K562 (cell line): Measurements from ENCODE around the gene PHYHD1. TPM values are rescaled to one million over a fixed set of nuclear protein-coding genes. Genes with fewer than 3 reads are reported as not detected.

Experiments used
- ATAC-seq: fragments of 200-7000 bp; cut with Tn5 transposase; 3 replicates; pipeline ENCODE4 v1.9.1; 2020; ENCODE audit warnings: moderate library complexity
- Bru-seq: library from RNA; stranded (reverse); fragments of 400-500 nt; gene quantifications from one replicate; lab custom pipeline; 2021; lab: Mats Ljungman, UMichigan
- BruChase-seq, 2 experiments: library from RNA; stranded (reverse); fragments of 400-500 nt; gene quantifications; one replicate each; lab custom pipeline; 2021; lab: Mats Ljungman, UMichigan
- BruUV-seq: library from RNA; stranded (reverse); fragments of 400-500 nt; replicated peaks from 2 replicates; lab custom pipeline; 2021; lab: Mats Ljungman, UMichigan
- CTCF ChIA-PET: fragments of 300-600 bp; formaldehyde crosslinking; extraction: SDS; loops from one replicate; lab custom pipeline; 2021; ENCODE audit warnings: low intra/inter-chr PET ratio; lab: Yijun Ruan, JAX
- POLR2A ChIA-PET: fragments of 300-600, 350-650 bp; sonication (Branson Sonifier 250); formaldehyde crosslinking; extraction: SDS; loops from one replicate; lab custom pipeline; 2021; ENCODE audit warnings: antibody characterized with exemption, inconsistent platforms; lab: Yijun Ruan, JAX
- DNase-seq, 4 experiments: peaks; one replicate each; pipeline versions ENCODE4 v3.0.0 to v3.0.0-alpha.2; 2011 to 2018; ENCODE audit warnings: low spot score in 3 of 4, mixed read lengths in 3 of 4; ENCODE audit errors: extremely low read depth in 1 of 4
- FAIRE-seq: peaks from 2 replicates; lab custom pipeline; 2011; peaks lifted over from hg19 to GRCh38; lab: Jason Lieb, UNC
- H2AFZ ChIP-seq: 2 replicates; pipeline ENCODE4 v1.6.0; 2011; ENCODE audit warnings: low read depth, low read length, control low read depth, inconsistent platforms
- H3K27ac ChIP-seq: fragments of 200-600 bp; 3 replicates; pipeline ENCODE4 v1.8.0; 2011; ENCODE audit warnings: low read depth, mild to moderate bottlenecking, control low read depth, inconsistent platforms, low read length, moderate library complexity, mixed read lengths; ENCODE audit errors: extremely low read depth
- H3K27me3 ChIP-seq, 2 experiments: fragments of 300-600 bp in 1 of 2; 2 replicates in 1 of 2; 3 replicates in 1 of 2; pipeline versions ENCODE4 v1.6.0 to v1.8.0; 2011; ENCODE audit warnings: inconsistent platforms in 2 of 2, low read length in 2 of 2, mild to moderate bottlenecking in 1 of 2, mixed read lengths in 1 of 2, moderate library complexity in 1 of 2; ENCODE audit not compliant: control insufficient read depth in 2 of 2, insufficient read depth in 2 of 2
- H3K36me3 ChIP-seq: fragments of 300-600 bp; 3 replicates; pipeline ENCODE4 v1.8.0; 2011; ENCODE audit warnings: mild to moderate bottlenecking, low read length, inconsistent platforms; ENCODE audit not compliant: control insufficient read depth, insufficient read depth
- H3K4me1 ChIP-seq, 2 experiments: fragments of 200-600 bp in 1 of 2; replicated peaks in 1 of 2; 2 replicates in 1 of 2; 3 replicates in 1 of 2; pipeline versions ENCODE4 v1.5.1 to v1.8.0; 2011; ENCODE audit warnings: inconsistent platforms in 2 of 2, low read length in 2 of 2, mild to moderate bottlenecking in 1 of 2, mixed read lengths in 1 of 2, moderate library complexity in 1 of 2; ENCODE audit not compliant: control insufficient read depth in 2 of 2, insufficient read depth in 2 of 2
- H3K4me2 ChIP-seq: 2 replicates; pipeline ENCODE4 v1.6.1; 2011; ENCODE audit warnings: low read length, control low read depth, inconsistent platforms, mixed read lengths; ENCODE audit not compliant: insufficient read depth
- H3K4me3 ChIP-seq: fragments of 200-600 bp; sonication (generic), shearing (Covaris generic); 2 replicates; pipeline ENCODE4 v1.5.1; 2016; ENCODE audit warnings: control low read depth, inconsistent platforms
- H3K79me2 ChIP-seq: fragments of 200-600 bp; 3 replicates; pipeline ENCODE4 v1.8.0; 2011; ENCODE audit warnings: low read length, inconsistent platforms; ENCODE audit not compliant: control insufficient read depth, insufficient read depth
- H3K9ac ChIP-seq, 2 experiments: 2 replicates each; pipeline versions ENCODE4 v1.6.0 to v1.6.1; 2011; ENCODE audit warnings: low read depth in 2 of 2, low read length in 2 of 2, control low read depth in 1 of 2, inconsistent platforms in 1 of 2, mild to moderate bottlenecking in 1 of 2, mixed read lengths in 1 of 2; ENCODE audit not compliant: insufficient read depth in 1 of 2
- H3K9me1 ChIP-seq: one replicate; pipeline ENCODE4 v1.6.0; 2011; ENCODE audit warnings: inconsistent platforms, mild to moderate bottlenecking, low read length, moderate library complexity; ENCODE audit not compliant: control insufficient read depth, insufficient read depth
- H3K9me3 ChIP-seq: replicated peaks from 2 replicates; pipeline ENCODE4 v1.5.1; 2011; ENCODE audit warnings: low read depth, low read length, inconsistent platforms; ENCODE audit not compliant: control insufficient read depth, insufficient read depth
- H4K20me1 ChIP-seq: replicated peaks from 2 replicates; pipeline ENCODE4 v1.6.1; 2011; ENCODE audit warnings: low read length, inconsistent platforms, mixed read lengths; ENCODE audit not compliant: control insufficient read depth, insufficient read depth
- ARHGAP35 ChIP-seq: fragments of 450-650 bp; IDR thresholded peaks from 2 replicates; pipeline ENCODE4 v1.6.1; 2018; ENCODE audit not compliant: partially characterized antibody
- CREB1 ChIP-seq, 2 experiments: sonication (generic) in 1 of 2; formaldehyde crosslinking in 1 of 2; IDR thresholded peaks; 2 replicates each; pipeline versions ENCODE4 v1.6.1 to v1.8.0; 2012 to 2022; ENCODE audit warnings: inconsistent platforms in 1 of 2, mild to moderate bottlenecking in 1 of 2, missing genetic modification reagents in 1 of 2, moderate library complexity in 1 of 2
- FOXK1 ChIP-seq: sonication (generic); formaldehyde crosslinking; IDR thresholded peaks from 2 replicates; pipeline ENCODE4 v1.8.0; 2022; ENCODE audit warnings: missing genetic modification reagents, mild to moderate bottlenecking, borderline replicate concordance
- HINFP ChIP-seq: fragments of 450-650 bp; conservative IDR thresholded peaks from 2 replicates; pipeline ENCODE4 v1.6.1; 2016; ENCODE audit warnings: missing genetic modification characterization, low read depth, mild to moderate bottlenecking, control low read depth, missing compliant biosample characterization
- IRF2 ChIP-seq: sonication (generic); formaldehyde crosslinking; IDR thresholded peaks from 2 replicates; pipeline ENCODE4 v1.8.1; 2022; ENCODE audit warnings: mild to moderate bottlenecking, missing genetic modification reagents
- MCM5 ChIP-seq: fragments of 450-650 bp; IDR thresholded peaks from 2 replicates; pipeline ENCODE4 v1.6.1; 2016; ENCODE audit warnings: low read depth
- NR2C1 ChIP-seq, 2 experiments: fragments of 450-650 bp; IDR thresholded peaks; 2 replicates each; pipeline ENCODE4 v1.6.1; 2017; ENCODE audit warnings: mild to moderate bottlenecking in 2 of 2, antibody characterized with exemption in 1 of 2, inconsistent platforms in 1 of 2, missing compliant biosample characterization in 1 of 2, missing genetic modification characterization in 1 of 2
- PHB2 ChIP-seq: fragments of 450-650 bp; IDR thresholded peaks from 2 replicates; pipeline ENCODE4 v1.6.1; 2017; ENCODE audit warnings: low read depth
- SIN3B ChIP-seq: fragments of 450-650 bp; IDR thresholded peaks from 2 replicates; pipeline ENCODE4 v1.6.1; 2017; ENCODE audit warnings: low read depth, mild to moderate bottlenecking, moderate library complexity
- SRF ChIP-seq, 2 experiments: fragments of 250-450, 450-650 bp in 1 of 2; sonication (Bioruptor Pico) in 1 of 2; sonication (generic) in 1 of 2; formaldehyde crosslinking; IDR thresholded peaks; 2 replicates each; pipeline versions ENCODE4 v1.5.0 to v1.5.1; 2020 to 2022; ENCODE audit warnings: mild to moderate bottlenecking in 1 of 2, missing genetic modification reagents in 1 of 2
- ZNF134 ChIP-seq: fragments of 250-450 bp; sonication (Bioruptor Pico); conservative IDR thresholded peaks from 2 replicates; pipeline ENCODE4 v1.4.0; 2020
- WGBS: fragments of 100-300 bp; shearing (Covaris generic); methylation state at CpG from one replicate; pipeline ENCODE4 v1.1.6; 2016; ENCODE audit warnings: low coverage, mixed read lengths; ENCODE audit not compliant: insufficient coverage; ENCODE audit errors: missing lambda C conversion rate; 5-methylcytosine and 5-hydroxymethylcytosine counted together
- in situ Hi-C: fragments of 300-500 bp; cut with MboI; formaldehyde crosslinking; loops from 4 replicates; pipeline ENCODE4 v1.15.0; 2018; ENCODE audit warnings: inconsistent platforms, mixed read lengths
- intact Hi-C: fragments of 100-400 bp; cut with micrococcal nuclease; formaldehyde crosslinking; loops from 2 replicates; pipeline ENCODE4 v1.14.2; 2022
- long read RNA-seq, 3 experiments: library from polyadenylated mRNA in 2 of 3; library from RNA in 1 of 3; unstranded in 2 of 3; stranded (forward) in 1 of 3; transcript quantifications; one replicate each; pipeline ENCODE4 v2.0.0, GENCODE V29; 2019 to 2022
- polyA minus RNA-seq, 3 experiments: library from RNA; depleted of rRNA, polyadenylated mRNA; stranded (reverse); fragments of >200 nt; gene quantifications; 2 replicates each; pipeline ENCODE4 v1.2.3, GENCODE V29; 2011
- polyA plus RNA-seq, 8 experiments: library from polyadenylated mRNA; depleted of rRNA in 4 of 8; stranded (reverse) in 5 of 8; unstranded in 3 of 8; fragments of >200 nt; fragmentation: Nextera tagmentation in 2 of 8; fragmentation: Illumina TruSeq in 1 of 8; extraction: Ambion mirVana in 2 of 8; extraction: Trizol in 1 of 8; gene quantifications; 2 replicates each; pipeline versions ENCODE4 v1.2.1 to v1.2.3, GENCODE V29; 2011 to 2014; ENCODE audit warnings: inconsistent platforms in 1 of 8, missing spikeins in 1 of 8
- total RNA-seq, 7 experiments: library from RNA; depleted of rRNA in 6 of 7; stranded (reverse); fragments of >200 nt in 6 of 7; fragmentation: Illumina TruSeq in 2 of 7; extraction: Trizol in 2 of 7; gene quantifications; 2 replicates each; pipeline versions ENCODE4 v1.2.1 to v1.2.3, GENCODE V29; 2011 to 2021; ENCODE audit warnings: low replicate concordance in 1 of 7
- TF ChIP-seq, protein P1 (sequence below), 3 experiments: fragments of 200-800 bp in 1 of 3; sonication (Bioruptor generic) in 1 of 3; sonication (generic) in 1 of 3; formaldehyde crosslinking in 1 of 3; IDR thresholded peaks; 2 replicates each; pipeline versions ENCODE4 v1.6.1 to v1.8.0; 2016 to 2022; ENCODE audit warnings: mild to moderate bottlenecking in 2 of 3, missing compliant biosample characterization in 2 of 3, missing genetic modification characterization in 2 of 3, missing genetic modification reagents in 1 of 3

PHYHD1 gene
- total RNA-seq (2011; cell fraction: chromatin; rRNA removed; ENCODE audit: low replicate concordance): 1.0 and 4.9 TPM in 2 replicates
- 1.0 and 1.3 TPM in 2 replicates for total RNA-seq (2011; cell fraction: nucleolus; rRNA removed)
- total RNA-seq (2011; cell fraction: nucleoplasm; rRNA removed): 1.4 and 1.8 TPM in 2 replicates
- total RNA-seq (2014; rRNA removed): 0.49 and 1.3 TPM in 2 replicates
- total RNA-seq (2014; rRNA removed; fragmentation: Illumina TruSeq; extraction: Trizol): 0.45 and 0.69 TPM in 2 replicates
- total RNA-seq (2015; rRNA removed; fragmentation: Illumina TruSeq; extraction: Trizol): 0.36 and 0.79 TPM in 2 replicates
- total RNA-seq (2021): 0.58 and 0.66 TPM in 2 replicates
- polyA plus RNA-seq (2011; rRNA removed): 1.2 and 2.1 TPM in 2 replicates
- polyA plus RNA-seq (2011; cell fraction: cytosol; rRNA removed): 2.2 and 2.5 TPM in 2 replicates
- 3.7 and 4.1 TPM in 2 replicates for polyA plus RNA-seq (2011; cell fraction: nucleus; rRNA removed)
- polyA plus RNA-seq (2012): 0.87 and 1.2 TPM in 2 replicates
- 0.80 and 1.0 TPM in 2 replicates for polyA plus RNA-seq (2014; fragmentation: Illumina TruSeq; extraction: Trizol)
- 1 to 10 TPM in 1 of 2 experiments, under 1 TPM in 1; 0.80 to 1.0 TPM for polyA plus RNA-seq (2014; fragmentation: Nextera tagmentation; extraction: Ambion mirVana)
- polyA plus RNA-seq (2014; rRNA removed): 0.32 and 0.91 TPM in 2 replicates
- 0.48 and 2.0 TPM in 2 replicates for polyA minus RNA-seq (2011; rRNA and poly(A)+ RNA removed)
- not detected in 2 replicates for polyA minus RNA-seq (2011; cell fraction: cytosol; rRNA and poly(A)+ RNA removed)
- 0.54 and 1.1 TPM in 2 replicates for polyA minus RNA-seq (2011; cell fraction: nucleus; rRNA and poly(A)+ RNA removed)
- Bru-seq, nascent RNA: percentile 25 among the genes with signal in this experiment
- percentile 22 among the genes with signal in this experiment for BruChase-seq, experiment 1, labeled RNA remaining after a 2-hour chase
- BruChase-seq, experiment 2, labeled RNA remaining after a 6-hour chase: percentile 28 among the genes with signal in this experiment
- long read RNA-seq, experiment 1: 0 reads
- long read RNA-seq, experiment 2: 0 reads
- long read RNA-seq, experiment 3: 0 reads

GRCh38 chr9:128920381-128921058, at the start of gene PHYHD1:
Gene PHYHD1, plus strand, starts transcription at chr9:128920982. Its CDS starts 1,342 bp downstream, at chr9:128922324.
- peak within 1 kb of the TSS; percentile 72 for H2AFZ ChIP-seq
- POLR2A ChIA-PET: interaction anchor here (0.6 to 0.8 kb wide), 2 partner anchors 12 to 227 kb away, joined by 3 read pairs; no protein-coding TSS in a partner anchor

More at GRCh38 chr9:128920381-128921058, at the start of gene PHYHD1:
- Histone ChIP-seq H4K20me1 (no peaks in the 10 kb centered on the region), H3K9me1 (no peaks in the 10 kb centered on the region), H3K4me1 (peaks cover 0 to 30% of the 10 kb centered on the region in 2 experiments; a peak in 4 of 5 replicates), H3K4me2 (no peak within 1 kb of the TSS), H3K27ac (no peak within 1 kb of the TSS), H3K27me3 (no peaks in the 10 kb centered on the region; a peak in 1 of 5 replicates)
- no peak for FAIRE-seq
- no peak for DNase-seq
- 67% methylated on average over 13 of the region's 13 CpGs for WGBS
- no TSS peak for BruUV-seq
- no peak for ATAC-seq
- TF ChIP-seq PHB2 (no peak), CREB1 (IDR thresholded peaks at IDR 0.05) (no peak), CREB1 (CRISPR knock-in tag; IDR thresholded peaks at IDR 0.05) (no peak), SIN3B (no peak), FOXK1 (CRISPR knock-in tag) (no peak), ARHGAP35 (no peak), MCM5 (no peak), ZNF134 (CRISPR knock-in tag) (no peak), NR2C1 (IDR thresholded peaks at IDR 0.05) (no peak), NR2C1 (tag; IDR thresholded peaks at IDR 0.05) (no peak), SRF (CRISPR knock-in tag; IDR thresholded peaks at IDR 0.05) (no peak), IRF2 (CRISPR knock-in tag) (no peak), HINFP (no peak)
- TF ChIP-seq, protein P1, sequence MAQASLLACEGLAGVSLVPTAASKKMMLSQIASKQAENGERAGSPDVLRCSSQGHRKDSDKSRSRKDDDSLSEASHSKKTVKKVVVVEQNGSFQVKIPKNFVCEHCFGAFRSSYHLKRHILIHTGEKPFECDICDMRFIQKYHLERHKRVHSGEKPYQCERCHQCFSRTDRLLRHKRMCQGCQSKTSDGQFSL (CRISPR knock-in tag; IDR thresholded peaks at IDR 0.05): no peak
- TF ChIP-seq, protein P1 (tag; IDR thresholded peaks at IDR 0.05): no peak
- TF ChIP-seq, all 486 proteins: peak for 0
- Histone ChIP-seq H3K9me3 (no peaks in the 10 kb centered on the region), H3K9ac (peak within 1 kb of the TSS in 1 of 2 experiments; percentile 85; a peak in 2 of 4 replicates), H3K36me3 (peaks cover 22% of the 10 kb centered on the region; the same call in 2 of the 3 replicates), H3K79me2 (no peaks in the 10 kb centered on the region), H3K4me3 (no peak within 1 kb of the TSS)
- intact Hi-C loops: no loop called here
- in situ Hi-C loops: no loop called here
- CTCF ChIA-PET: interaction anchor here (0.6 kb wide), 1 partner anchor 39 kb away, joined by 3 read pairs; the partner anchor contains the start of genes KYAT1 and LRRC8A
